GM18870 (cell line): Measurements from ENCODE around the gene MORN5.

Experiments
- ATAC-seq: cut with Tn5 transposase; IDR thresholded peaks from one replicate; pipeline ENCODE4 v1.9.1; 2021; ENCODE audit warnings: moderate library complexity; ENCODE audit not compliant: unreplicated experiment

Gene MORN5

GRCh38 chr9:122214507-122214906, 54.8 kb downstream of the MORN5 start:
- no peak for ATAC-seq

GRCh38 chr9:122215663-122216062, 56.0 kb downstream of the MORN5 start:
- ATAC-seq: no peak

GRCh38 chr9:122216138-122216797, 56.6 kb downstream of the MORN5 start:
- ATAC-seq: no peak

- ATAC-seq: no peak
Observed at GRCh38 chr9:122216798-122217418, 57.2 kb downstream of the MORN5 start.

GRCh38 chr9:122217640-122218039, 57.9 kb downstream of the MORN5 start:
- no peak for ATAC-seq

- ATAC-seq: no peak
Observed at GRCh38 chr9:122218071-122218934, 58.6 kb downstream of the MORN5 start.

GRCh38 chr9:122218935-122219855, 59.5 kb downstream of the MORN5 start:
- no peak for ATAC-seq

- ATAC-seq: no peak
Observed at GRCh38 chr9:122219856-122220672, 60.4 kb downstream of the MORN5 start.

GRCh38 chr9:122220673-122221182, 61.0 kb downstream of the MORN5 start:
- no peak for ATAC-seq

GRCh38 chr9:122221183-122221811, 61.6 kb downstream of the MORN5 start:
- ATAC-seq: no peak

- no peak for ATAC-seq
Observed at GRCh38 chr9:122222791-122223190, 63.1 kb downstream of the MORN5 start.

- ATAC-seq: no peak
Observed at GRCh38 chr9:122223435-122223834, 63.7 kb downstream of the MORN5 start.

- ATAC-seq: no peak
Observed at GRCh38 chr9:122225312-122226141, 65.8 kb downstream of the MORN5 start.

GRCh38 chr9:122226142-122226757, 66.5 kb downstream of the MORN5 start:
- ATAC-seq: no peak

GRCh38 chr9:122226758-122227574, 67.3 kb downstream of the MORN5 start:
- no peak for ATAC-seq

- ATAC-seq: no peak
Observed at GRCh38 chr9:122227575-122227900, 67.8 kb downstream of the MORN5 start.

GRCh38 chr9:122228191-122228567, 68.5 kb downstream of the MORN5 start:
- ATAC-seq: no peak
